Measurements from ENCODE around the gene AP3B1.
"Not testable (repeated sequence)": the region's sequence is repeated elsewhere in the genome, so short reads cannot be mapped to it uniquely, and the experiment has no call there.

AP3B1 gene

GRCh38 chr5:78190402-78190801, 104.1 kb downstream of the AP3B1 start:
- Histone ChIP-seq H3K9ac (ENCODE audit: low read length) (no peak overlapping the region), H3K4me3 (ENCODE audit: low read depth in 1 of 2, low read length in 2 of 2) (no peak overlapping the region), H3K36me3 (ENCODE audit: insufficient read depth, low read length) (no peaks in the 10 kb centered on the region), H3K27me3 (ENCODE audit: control insufficient read depth in 1 of 2, insufficient read depth in 2 of 2, low read length in 2 of 2) (no peaks in the 10 kb centered on the region), H3K4me1 (ENCODE audit: insufficient read depth, low read length) (no peaks in the 10 kb centered on the region), H3K27ac (ENCODE audit: low read depth, low read length) (no peak overlapping the region), H3K9me3 (ENCODE audit: low read length) (no peaks in the 10 kb centered on the region)

DNA sequence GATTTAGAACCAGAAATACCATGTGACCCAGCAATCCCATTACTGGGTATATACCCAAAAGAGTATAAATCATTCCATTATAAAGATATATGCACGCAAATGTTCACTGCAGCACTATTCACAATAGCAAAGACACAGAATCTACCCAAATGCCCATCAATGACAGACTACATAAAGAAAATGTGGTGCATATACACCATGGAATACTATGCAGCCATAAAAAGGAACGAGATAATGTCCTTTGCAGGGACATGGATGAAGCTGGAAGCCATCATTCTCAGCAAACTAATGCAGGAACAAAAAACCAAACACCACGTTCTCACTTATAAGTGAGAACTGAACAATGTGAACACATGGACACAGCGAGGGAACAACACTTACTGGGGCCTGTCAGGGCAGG, 105.8 kb downstream of the AP3B1 start:
- not testable (repeated sequence) for H3K4me1 ChIP-seq (ENCODE audit: insufficient read depth, low read length); H3K9me3 ChIP-seq (ENCODE audit: low read length); H3K27me3 ChIP-seq (ENCODE audit: control insufficient read depth in 1 of 2, insufficient read depth in 2 of 2, low read length in 2 of 2); H3K27ac ChIP-seq (ENCODE audit: low read depth, low read length); H3K9ac ChIP-seq (ENCODE audit: low read length); H3K4me3 ChIP-seq (ENCODE audit: low read depth in 1 of 2, low read length in 2 of 2); H3K36me3 ChIP-seq (ENCODE audit: insufficient read depth, low read length)

- Histone ChIP-seq H3K4me1 (ENCODE audit: insufficient read depth, low read length) (no peaks in the 10 kb centered on the region), H3K4me3 (ENCODE audit: low read depth in 1 of 2, low read length in 2 of 2) (no peak overlapping the region), H3K9ac (ENCODE audit: low read length) (no peak overlapping the region), H3K36me3 (ENCODE audit: insufficient read depth, low read length) (no peaks in the 10 kb centered on the region), H3K27me3 (ENCODE audit: control insufficient read depth in 1 of 2, insufficient read depth in 2 of 2, low read length in 2 of 2) (no peaks in the 10 kb centered on the region), H3K9me3 (ENCODE audit: low read length) (no peaks in the 10 kb centered on the region), H3K27ac (ENCODE audit: low read depth, low read length) (no peak overlapping the region)
These were observed 107.3 kb downstream of the AP3B1 start for GRCh38 chr5:78187172-78187571.

GRCh38 chr5:78182838-78183237, 111.7 kb downstream of the AP3B1 start:
- Histone ChIP-seq H3K36me3 (ENCODE audit: insufficient read depth, low read length) (peaks cover 5% of the 10 kb centered on the region), H3K9me3 (ENCODE audit: low read length) (no peaks in the 10 kb centered on the region), H3K4me1 (ENCODE audit: insufficient read depth, low read length) (no peaks in the 10 kb centered on the region), H3K27me3 (ENCODE audit: control insufficient read depth in 1 of 2, insufficient read depth in 2 of 2, low read length in 2 of 2) (no peaks in the 10 kb centered on the region), H3K27ac (ENCODE audit: low read depth, low read length) (no peak overlapping the region), H3K4me3 (ENCODE audit: low read depth in 1 of 2, low read length in 2 of 2) (no peak overlapping the region), H3K9ac (ENCODE audit: low read length) (no peak overlapping the region)

DNA sequence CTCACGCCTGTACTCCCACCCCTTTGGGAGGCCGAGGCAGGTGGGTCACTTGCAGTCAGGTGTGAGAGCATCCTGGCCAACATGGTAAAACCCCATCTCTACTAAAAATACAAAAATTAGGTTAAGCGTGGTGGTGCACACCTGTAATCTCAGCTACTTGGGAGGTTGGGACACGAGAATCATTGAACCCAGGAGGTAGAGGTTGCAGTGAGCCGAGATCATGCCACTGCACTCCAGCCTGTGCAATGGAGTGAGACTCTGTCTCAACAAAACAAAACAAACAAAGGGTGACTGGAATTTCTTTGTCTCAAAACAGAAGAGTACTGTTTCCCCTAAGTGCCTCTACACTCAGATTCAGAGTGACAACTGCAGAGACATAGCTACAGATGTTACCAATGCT, 116.1 kb downstream of the AP3B1 start:
- no peak overlapping the region for H3K9ac ChIP-seq (ENCODE audit: low read length)

GRCh38 chr5:78170335-78170734, 124.2 kb downstream of the AP3B1 start:
- peaks cover 15% of the 10 kb centered on the region for H3K36me3 ChIP-seq (ENCODE audit: insufficient read depth, low read length)
- not testable (repeated sequence) for H3K9me3 ChIP-seq (ENCODE audit: low read length); H3K4me3 ChIP-seq (ENCODE audit: low read depth in 1 of 2, low read length in 2 of 2); H3K4me1 ChIP-seq (ENCODE audit: insufficient read depth, low read length); H3K9ac ChIP-seq (ENCODE audit: low read length); H3K27ac ChIP-seq (ENCODE audit: low read depth, low read length); H3K27me3 ChIP-seq (ENCODE audit: control insufficient read depth in 1 of 2, insufficient read depth in 2 of 2, low read length in 2 of 2)

More for the DNA sequence above, 116.1 kb downstream of the AP3B1 start:
- H3K4me1 ChIP-seq (ENCODE audit: insufficient read depth, low read length) = no peaks in the 10 kb centered on the region
- no peaks in the 10 kb centered on the region for H3K9me3 ChIP-seq (ENCODE audit: low read length)
- no peak overlapping the region for H3K27ac ChIP-seq (ENCODE audit: low read depth, low read length)
- H3K36me3 ChIP-seq (ENCODE audit: insufficient read depth, low read length) = peaks cover 20% of the 10 kb centered on the region
- no peak overlapping the region for H3K4me3 ChIP-seq (ENCODE audit: low read depth in 1 of 2, low read length in 2 of 2)
- no peaks in the 10 kb centered on the region for H3K27me3 ChIP-seq (ENCODE audit: control insufficient read depth in 1 of 2, insufficient read depth in 2 of 2, low read length in 2 of 2)

GRCh38 chr5:78162253-78162862, 132.1 kb downstream of the AP3B1 start:
- Histone ChIP-seq H3K9me3 (ENCODE audit: low read length) (no peaks in the 10 kb centered on the region), H3K36me3 (ENCODE audit: insufficient read depth, low read length) (peaks cover 5% of the 10 kb centered on the region), H3K4me3 (ENCODE audit: low read depth in 1 of 2, low read length in 2 of 2) (no peak overlapping the region), H3K27me3 (ENCODE audit: control insufficient read depth in 1 of 2, insufficient read depth in 2 of 2, low read length in 2 of 2) (no peaks in the 10 kb centered on the region), H3K9ac (ENCODE audit: low read length) (no peak overlapping the region), H3K27ac (ENCODE audit: low read depth, low read length) (no peak overlapping the region), H3K4me1 (ENCODE audit: insufficient read depth, low read length) (no peaks in the 10 kb centered on the region)

DNA sequence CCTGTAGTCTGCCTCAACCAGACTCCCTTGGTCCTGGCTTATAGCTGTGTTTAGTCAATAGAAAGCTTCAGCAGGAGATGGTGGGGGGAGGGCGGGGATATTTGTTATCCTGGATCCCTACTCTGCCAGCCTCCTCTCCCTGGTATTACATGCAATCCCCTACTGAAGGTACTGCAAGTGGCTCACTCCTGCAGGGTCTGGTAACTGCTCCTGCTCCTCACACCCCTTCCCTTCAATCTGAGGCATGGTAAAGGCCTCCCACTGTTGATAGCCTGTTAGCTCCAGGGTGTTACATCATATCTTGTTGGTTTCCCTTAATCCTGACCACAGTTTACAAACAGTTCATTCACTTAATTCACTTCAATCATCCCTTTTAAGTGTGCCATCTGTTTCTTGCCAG, 137.5 kb downstream of the AP3B1 start:
- no peak overlapping the region for H3K4me3 ChIP-seq (ENCODE audit: low read depth in 1 of 2, low read length in 2 of 2)
- H3K36me3 ChIP-seq (ENCODE audit: insufficient read depth, low read length) = peaks cover 29% of the 10 kb centered on the region
- H3K4me1 ChIP-seq (ENCODE audit: insufficient read depth, low read length) = no peaks in the 10 kb centered on the region
- H3K27me3 ChIP-seq (ENCODE audit: control insufficient read depth in 1 of 2, insufficient read depth in 2 of 2, low read length in 2 of 2) = no peaks in the 10 kb centered on the region
- no peak overlapping the region for H3K27ac ChIP-seq (ENCODE audit: low read depth, low read length)
- H3K9me3 ChIP-seq (ENCODE audit: low read length) = no peaks in the 10 kb centered on the region
- H3K9ac ChIP-seq (ENCODE audit: low read length) = no peak overlapping the region

GRCh38 chr5:78151594-78152271, 142.8 kb downstream of the AP3B1 start:
- no peaks in the 10 kb centered on the region for H3K27me3 ChIP-seq (ENCODE audit: control insufficient read depth in 1 of 2, insufficient read depth in 2 of 2, low read length in 2 of 2)
- H3K36me3 ChIP-seq (ENCODE audit: insufficient read depth, low read length) = peaks cover 17% of the 10 kb centered on the region
- H3K4me3 ChIP-seq (ENCODE audit: low read depth in 1 of 2, low read length in 2 of 2) = no peak overlapping the region
- H3K9me3 ChIP-seq (ENCODE audit: low read length) = no peaks in the 10 kb centered on the region
- H3K4me1 ChIP-seq (ENCODE audit: insufficient read depth, low read length) = no peaks in the 10 kb centered on the region
- H3K9ac ChIP-seq (ENCODE audit: low read length) = no peak overlapping the region
- no peak overlapping the region for H3K27ac ChIP-seq (ENCODE audit: low read depth, low read length)

DNA sequence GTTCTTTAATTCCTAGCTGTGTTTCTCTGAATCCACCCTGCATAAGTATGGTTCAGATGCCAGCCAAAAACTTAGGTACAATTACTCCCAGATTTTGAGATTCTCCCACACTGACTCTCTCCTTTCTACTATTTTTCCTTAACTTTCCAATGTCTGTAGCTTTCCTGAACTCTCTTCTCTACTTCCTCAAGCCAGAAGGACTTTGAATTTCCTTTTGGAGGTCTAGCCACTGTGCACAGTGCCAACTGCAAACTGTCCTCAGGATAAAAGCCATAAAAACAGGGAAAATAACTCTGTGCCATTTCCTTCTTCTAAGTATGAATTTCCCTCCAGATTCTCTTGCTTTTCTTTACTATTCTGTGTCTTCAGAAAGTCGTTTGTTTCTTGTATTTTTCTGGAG, 157.2 kb downstream of the AP3B1 start:
- Histone ChIP-seq H3K36me3 (ENCODE audit: insufficient read depth, low read length) (peaks cover 8% of the 10 kb centered on the region), H3K9ac (ENCODE audit: low read length) (no peak overlapping the region), H3K4me3 (ENCODE audit: low read depth in 1 of 2, low read length in 2 of 2) (no peak overlapping the region), H3K9me3 (ENCODE audit: low read length) (no peaks in the 10 kb centered on the region), H3K4me1 (ENCODE audit: insufficient read depth, low read length) (no peaks in the 10 kb centered on the region), H3K27ac (ENCODE audit: low read depth, low read length) (no peak overlapping the region), H3K27me3 (ENCODE audit: control insufficient read depth in 1 of 2, insufficient read depth in 2 of 2, low read length in 2 of 2) (no peaks in the 10 kb centered on the region)

DNA sequence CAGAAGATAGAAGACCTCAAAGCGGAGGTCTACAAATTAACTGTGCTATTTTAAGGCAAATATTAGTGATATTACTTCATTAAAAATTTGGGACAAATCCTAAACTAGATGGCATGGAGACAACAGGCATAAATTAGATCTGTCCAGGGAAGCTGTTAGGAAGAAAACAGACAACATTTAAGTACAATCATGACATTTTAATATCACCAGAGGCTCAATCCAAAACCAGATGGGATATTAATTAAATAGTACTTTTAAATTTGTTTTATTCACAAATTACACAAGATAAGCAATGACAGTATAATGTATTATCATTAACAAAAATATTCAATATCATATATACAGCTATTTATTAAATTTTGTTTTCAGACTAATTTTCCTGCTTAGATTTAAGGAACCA, 161.1 kb downstream of the AP3B1 start:
- Histone ChIP-seq H3K27ac (ENCODE audit: low read depth, low read length) (no peak overlapping the region), H3K27me3 (ENCODE audit: control insufficient read depth in 1 of 2, insufficient read depth in 2 of 2, low read length in 2 of 2) (no peaks in the 10 kb centered on the region), H3K4me3 (ENCODE audit: low read depth in 1 of 2, low read length in 2 of 2) (no peak overlapping the region), H3K36me3 (ENCODE audit: insufficient read depth, low read length) (no peaks in the 10 kb centered on the region), H3K4me1 (ENCODE audit: insufficient read depth, low read length) (no peaks in the 10 kb centered on the region), H3K9ac (ENCODE audit: low read length) (no peak overlapping the region), H3K9me3 (ENCODE audit: low read length) (no peaks in the 10 kb centered on the region)

- Histone ChIP-seq H3K9me3 (ENCODE audit: low read length) (no peaks in the 10 kb centered on the region), H3K27me3 (ENCODE audit: control insufficient read depth in 1 of 2, insufficient read depth in 2 of 2, low read length in 2 of 2) (no peaks in the 10 kb centered on the region), H3K9ac (ENCODE audit: low read length) (no peak overlapping the region), H3K4me1 (ENCODE audit: insufficient read depth, low read length) (no peaks in the 10 kb centered on the region), H3K27ac (ENCODE audit: low read depth, low read length) (no peak overlapping the region), H3K36me3 (ENCODE audit: insufficient read depth, low read length) (peaks cover 4% of the 10 kb centered on the region), H3K4me3 (ENCODE audit: low read depth in 1 of 2, low read length in 2 of 2) (no peak overlapping the region)
These were observed 162.0 kb downstream of the AP3B1 start for GRCh38 chr5:78132507-78132906.
